HG02623 (cell line): ENCODE data around the gene ASB15.

Experiments
- ATAC-seq: cut with Tn5 transposase; IDR thresholded peaks from one replicate; pipeline ENCODE4 v1.9.1; 2021; ENCODE audit warnings: moderate library complexity; ENCODE audit not compliant: unreplicated experiment

Gene ASB15

GRCh38 chr7:123661765-123662164, 60.1 kb downstream of the ASB15 start:
- ATAC-seq = no peak

GRCh38 chr7:123662293-123662692, 60.7 kb downstream of the ASB15 start:
- ATAC-seq = no peak

- no peak for ATAC-seq
Measured at GRCh38 chr7:123662755-123663154, 61.1 kb downstream of the ASB15 start.

GRCh38 chr7:123663200-123663599, 61.6 kb downstream of the ASB15 start:
- no peak for ATAC-seq

GRCh38 chr7:123665157-123665556, 63.5 kb downstream of the ASB15 start:
- ATAC-seq = no peak

GRCh38 chr7:123665896-123666295, 64.3 kb downstream of the ASB15 start:
- no peak for ATAC-seq

GRCh38 chr7:123666492-123666891, 64.9 kb downstream of the ASB15 start:
- no peak for ATAC-seq

- ATAC-seq = no peak
Measured at GRCh38 chr7:123669485-123669884, 67.9 kb downstream of the ASB15 start.

- ATAC-seq = no peak
Measured at GRCh38 chr7:123673137-123673732, 71.6 kb downstream of the ASB15 start.

- ATAC-seq = no peak
Measured at GRCh38 chr7:123673752-123674398, 72.3 kb downstream of the ASB15 start.

GRCh38 chr7:123674399-123675180, 73.0 kb downstream of the ASB15 start:
- ATAC-seq = no peak

- no peak for ATAC-seq
Measured at GRCh38 chr7:123675181-123675473, 73.5 kb downstream of the ASB15 start.

GRCh38 chr7:123677061-123677715, 75.6 kb downstream of the ASB15 start:
- ATAC-seq = no peak

- no peak for ATAC-seq
Measured at GRCh38 chr7:123679614-123680013, 78.0 kb downstream of the ASB15 start.

GRCh38 chr7:123680580-123680979, 79.0 kb downstream of the ASB15 start:
- ATAC-seq = no peak

GRCh38 chr7:123681561-123681960, 79.9 kb downstream of the ASB15 start:
- no peak for ATAC-seq

GRCh38 chr7:123682690-123683089, 81.1 kb downstream of the ASB15 start:
- peak; percentile 64 for ATAC-seq

GRCh38 chr7:123687161-123687560, 85.5 kb downstream of the ASB15 start:
- ATAC-seq = no peak

- ATAC-seq = no peak
Measured at GRCh38 chr7:123687727-123688126, 86.1 kb downstream of the ASB15 start.
